RWPE1 (cell line): Measurements from ENCODE around the gene SYNDIG1.

Source experiments
- CTCF ChIA-PET: fragments of 350-600 bp; sonication (Branson Sonifier 250); formaldehyde crosslinking; extraction: SDS; loops from one replicate; lab custom pipeline; 2021; lab: Yijun Ruan, JAX
- POLR2A ChIA-PET: fragments of 400-600 bp; formaldehyde crosslinking; extraction: SDS; loops from one replicate; lab custom pipeline; 2020; ENCODE audit warnings: antibody characterized with exemption; ENCODE audit not compliant: low non-redundant PET; lab: Yijun Ruan, JAX
- DNase-seq: peaks from one replicate; pipeline ENCODE4 v3.0.0; 2012; ENCODE audit warnings: low spot score
- H3K27ac ChIP-seq: fragments of 450-650 bp; 2 replicates; pipeline ENCODE4 v1.5.1; 2017
- CTCF ChIP-seq: fragments of 450-650 bp; conservative IDR thresholded peaks from 2 replicates; pipeline ENCODE4 v1.5.1; 2017; ENCODE audit warnings: low read depth, mild to moderate bottlenecking

SYNDIG1 gene

GRCh38 chr20:24694727-24695528, 225.5 kb downstream of the SYNDIG1 start:
- no peak overlapping the region for H3K27ac ChIP-seq
- CTCF ChIA-PET, result no interaction called here

GRCh38 chr20:24695529-24696225, 226.2 kb downstream of the SYNDIG1 start:
- no peak for TF ChIP-seq CTCF
- ChIA-PET CTCF (no interaction called here), POLR2A (no interaction called here)
- peak; percentile 23 for DNase-seq
- no peak overlapping the region for H3K27ac ChIP-seq

More at GRCh38 chr20:24694727-24695528, 225.5 kb downstream of the SYNDIG1 start:
- no peak for TF ChIP-seq CTCF
- DNase-seq, result no peak
- POLR2A ChIA-PET, result no interaction called here

- CTCF ChIA-PET, result no interaction called here
- no peak for TF ChIP-seq CTCF
- POLR2A ChIA-PET, result no interaction called here
- no peak for DNase-seq
- H3K27ac ChIP-seq, result no peak overlapping the region
Measured at GRCh38 chr20:24696396-24696795, 227.0 kb downstream of the SYNDIG1 start.

GRCh38 chr20:24697411-24697810, 228.0 kb downstream of the SYNDIG1 start:
- ChIA-PET CTCF (no interaction called here), POLR2A (no interaction called here)
- H3K27ac ChIP-seq, result no peak overlapping the region
- no peak for TF ChIP-seq CTCF
- DNase-seq, result no peak

GRCh38 chr20:24698189-24698588, 228.8 kb downstream of the SYNDIG1 start:
- TF ChIP-seq CTCF, result no peak
- CTCF ChIA-PET, result no interaction called here
- no peak overlapping the region for H3K27ac ChIP-seq
- DNase-seq, result no peak
- POLR2A ChIA-PET, result no interaction called here

- POLR2A ChIA-PET, result no interaction called here
- H3K27ac ChIP-seq, result no peak overlapping the region
- DNase-seq, result peak; percentile 21
- no peak for TF ChIP-seq CTCF
- CTCF ChIA-PET, result interaction anchor here (0.6 kb wide), 1 partner anchor 1285 kb away, joined by 4 read pairs; no protein-coding TSS in a partner anchor
Measured at GRCh38 chr20:24698706-24699206, 229.3 kb downstream of the SYNDIG1 start.
